HL-60 (cell line): ENCODE results near the gene COPS7B.
A peak's percentile ranks its signal among the peaks of the same experiment; 100 is the strongest.

Experiments
- DNase-seq, 2 experiments: peaks; one replicate each; pipeline ENCODE4 v3.0.0-alpha.2; 2010 to 2020; ENCODE audit warnings: low read depth in 1 of 2, low spot score in 1 of 2
- H3K27ac ChIP-seq: fragments of 250-450 bp; sonication (Bioruptor Pico); replicated peaks from 2 replicates; pipeline ENCODE4 v1.5.1; 2020; ENCODE audit warnings: mild to moderate bottlenecking, moderate library complexity
- H3K27me3 ChIP-seq: fragments of 250-450 bp; sonication (Bioruptor Pico); 2 replicates; pipeline ENCODE4 v1.5.1; 2021; ENCODE audit warnings: mild to moderate bottlenecking, moderate library complexity; ENCODE audit not compliant: insufficient read depth, poor library complexity, severe bottlenecking
- H3K4me3 ChIP-seq: replicated peaks from 2 replicates; pipeline ENCODE4 v1.5.1; 2011; ENCODE audit warnings: mild to moderate bottlenecking, control low read depth, low read length; ENCODE audit not compliant: insufficient read depth
- GABPA ChIP-seq: IDR thresholded peaks from 2 replicates; pipeline ENCODE4 v1.6.1; 2012; ENCODE audit warnings: low read depth
- POLR2AphosphoS5 ChIP-seq: IDR thresholded peaks from 2 replicates; pipeline ENCODE4 v1.6.1; 2012; ENCODE audit warnings: low read depth
- SPI1 ChIP-seq: IDR thresholded peaks from 2 replicates; pipeline ENCODE4 v1.6.1; 2012; ENCODE audit warnings: low read depth, mild to moderate bottlenecking, borderline replicate concordance
- TF ChIP-seq, protein P1 (sequence below): IDR thresholded peaks from 2 replicates; pipeline ENCODE4 v1.6.1; 2012; ENCODE audit warnings: low read depth; ENCODE audit not compliant: insufficient replicate concordance
- TF ChIP-seq, protein P2 (sequence below): IDR thresholded peaks from one replicate; pipeline ENCODE4 v1.5.1; 2011; ENCODE audit warnings: low read length, control low read depth, inconsistent platforms; ENCODE audit not compliant: insufficient read depth

The COPS7B gene

DNA sequence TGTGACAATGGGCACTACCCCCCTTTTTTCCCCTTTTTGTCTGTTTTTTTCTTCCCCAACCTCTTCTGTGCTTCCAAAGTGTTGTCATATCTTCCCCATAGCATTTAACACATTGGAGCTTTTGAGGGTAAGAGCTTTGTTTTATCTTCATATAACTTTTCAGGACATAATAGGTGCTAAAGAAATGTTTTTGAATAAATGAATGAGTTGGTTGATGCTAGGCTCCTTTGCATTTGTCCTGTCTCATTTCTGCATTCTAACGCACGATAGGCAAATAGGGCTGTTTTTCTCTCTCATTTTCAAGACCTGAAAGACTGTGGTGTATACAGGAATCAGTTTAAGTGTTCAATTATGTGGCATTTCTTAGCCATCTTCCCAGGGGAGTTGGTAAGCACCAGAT lies 832 bp upstream of the COPS7B start:
- TF ChIP-seq, protein P1, sequence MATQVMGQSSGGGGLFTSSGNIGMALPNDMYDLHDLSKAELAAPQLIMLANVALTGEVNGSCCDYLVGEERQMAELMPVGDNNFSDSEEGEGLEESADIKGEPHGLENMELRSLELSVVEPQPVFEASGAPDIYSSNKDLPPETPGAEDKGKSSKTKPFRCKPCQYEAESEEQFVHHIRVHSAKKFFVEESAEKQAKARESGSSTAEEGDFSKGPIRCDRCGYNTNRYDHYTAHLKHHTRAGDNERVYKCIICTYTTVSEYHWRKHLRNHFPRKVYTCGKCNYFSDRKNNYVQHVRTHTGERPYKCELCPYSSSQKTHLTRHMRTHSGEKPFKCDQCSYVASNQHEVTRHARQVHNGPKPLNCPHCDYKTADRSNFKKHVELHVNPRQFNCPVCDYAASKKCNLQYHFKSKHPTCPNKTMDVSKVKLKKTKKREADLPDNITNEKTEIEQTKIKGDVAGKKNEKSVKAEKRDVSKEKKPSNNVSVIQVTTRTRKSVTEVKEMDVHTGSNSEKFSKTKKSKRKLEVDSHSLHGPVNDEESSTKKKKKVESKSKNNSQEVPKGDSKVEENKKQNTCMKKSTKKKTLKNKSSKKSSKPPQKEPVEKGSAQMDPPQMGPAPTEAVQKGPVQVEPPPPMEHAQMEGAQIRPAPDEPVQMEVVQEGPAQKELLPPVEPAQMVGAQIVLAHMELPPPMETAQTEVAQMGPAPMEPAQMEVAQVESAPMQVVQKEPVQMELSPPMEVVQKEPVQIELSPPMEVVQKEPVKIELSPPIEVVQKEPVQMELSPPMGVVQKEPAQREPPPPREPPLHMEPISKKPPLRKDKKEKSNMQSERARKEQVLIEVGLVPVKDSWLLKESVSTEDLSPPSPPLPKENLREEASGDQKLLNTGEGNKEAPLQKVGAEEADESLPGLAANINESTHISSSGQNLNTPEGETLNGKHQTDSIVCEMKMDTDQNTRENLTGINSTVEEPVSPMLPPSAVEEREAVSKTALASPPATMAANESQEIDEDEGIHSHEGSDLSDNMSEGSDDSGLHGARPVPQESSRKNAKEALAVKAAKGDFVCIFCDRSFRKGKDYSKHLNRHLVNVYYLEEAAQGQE = no peak
- TF ChIP-seq POLR2AphosphoS5 (no peak), GABPA (no peak), SPI1 (no peak)
- TF ChIP-seq, protein P2, sequence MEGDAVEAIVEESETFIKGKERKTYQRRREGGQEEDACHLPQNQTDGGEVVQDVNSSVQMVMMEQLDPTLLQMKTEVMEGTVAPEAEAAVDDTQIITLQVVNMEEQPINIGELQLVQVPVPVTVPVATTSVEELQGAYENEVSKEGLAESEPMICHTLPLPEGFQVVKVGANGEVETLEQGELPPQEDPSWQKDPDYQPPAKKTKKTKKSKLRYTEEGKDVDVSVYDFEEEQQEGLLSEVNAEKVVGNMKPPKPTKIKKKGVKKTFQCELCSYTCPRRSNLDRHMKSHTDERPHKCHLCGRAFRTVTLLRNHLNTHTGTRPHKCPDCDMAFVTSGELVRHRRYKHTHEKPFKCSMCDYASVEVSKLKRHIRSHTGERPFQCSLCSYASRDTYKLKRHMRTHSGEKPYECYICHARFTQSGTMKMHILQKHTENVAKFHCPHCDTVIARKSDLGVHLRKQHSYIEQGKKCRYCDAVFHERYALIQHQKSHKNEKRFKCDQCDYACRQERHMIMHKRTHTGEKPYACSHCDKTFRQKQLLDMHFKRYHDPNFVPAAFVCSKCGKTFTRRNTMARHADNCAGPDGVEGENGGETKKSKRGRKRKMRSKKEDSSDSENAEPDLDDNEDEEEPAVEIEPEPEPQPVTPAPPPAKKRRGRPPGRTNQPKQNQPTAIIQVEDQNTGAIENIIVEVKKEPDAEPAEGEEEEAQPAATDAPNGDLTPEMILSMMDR = no peak
- no peak for DNase-seq
- H3K27me3 ChIP-seq = no peaks in the 10 kb centered on the region
- peak overlapping the region; percentile 73 for H3K27ac ChIP-seq
- no peak overlapping the region for H3K4me3 ChIP-seq

GRCh38 chr2:231785822-231786176 lies 446 bp upstream of the COPS7B start:
- Histone ChIP-seq H3K27ac (peak overlapping the region; percentile 73), H3K4me3 (peak overlapping the region; percentile 99), H3K27me3 (no peaks in the 10 kb centered on the region)
- no peak for DNase-seq
- TF ChIP-seq, protein P2 = no peak
- TF ChIP-seq, protein P1 = no peak
- no peak for TF ChIP-seq POLR2AphosphoS5
- TF ChIP-seq GABPA = no peak
- no peak for TF ChIP-seq SPI1

DNA sequence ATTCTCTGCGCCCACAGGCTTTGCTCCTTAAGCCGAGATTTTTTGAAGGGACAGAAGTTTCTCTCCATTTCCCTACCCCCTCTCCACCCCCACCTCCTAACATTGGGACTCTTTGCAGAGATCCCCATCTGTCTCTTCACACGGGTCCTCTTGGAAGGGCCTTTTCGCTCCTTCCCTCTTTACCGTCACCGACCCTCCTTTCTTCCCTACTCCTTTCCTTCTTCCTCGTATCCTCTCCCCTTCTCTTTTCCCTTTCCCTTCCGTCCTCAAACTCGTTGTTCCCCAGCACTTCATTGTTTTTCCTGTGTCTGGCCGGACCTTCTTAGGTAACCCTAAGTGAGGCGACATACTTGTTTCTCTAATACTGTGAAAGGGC lies 660 bp downstream of the COPS7B start:
- no peaks in the 10 kb centered on the region for H3K27me3 ChIP-seq
- no peak overlapping the region for H3K27ac ChIP-seq
- H3K4me3 ChIP-seq = peak overlapping the region; percentile 99

More for the DNA sequence above, 660 bp downstream of the COPS7B start:
- TF ChIP-seq, protein P1 = no peak
- TF ChIP-seq POLR2AphosphoS5 (no peak), SPI1 (no peak), GABPA (no peak)
- TF ChIP-seq, protein P2 = no peak
- DNase-seq = no peak
